Upper lobe of right lung (tissue), 1 donor: Measurements from ENCODE around the gene DUSP5. TPM values are rescaled to one million over a fixed set of nuclear protein-coding genes. Genes with fewer than 3 reads are reported as not detected.

Experiments used
- ATAC-seq: fragments of 200-7000 bp; cut with Tn5 transposase; one replicate; pipeline ENCODE4 v1.9.1; 2020; ENCODE audit warnings: mild to moderate bottlenecking, moderate library complexity
- DNase-seq: peaks from one replicate; pipeline ENCODE4 v3.0.0-alpha.2; 2020
- H3K27ac ChIP-seq: fragments of 200-600 bp; one replicate; pipeline ENCODE4 v1.8.0; 2022
- H3K27me3 ChIP-seq: fragments of 200-600 bp; one replicate; pipeline ENCODE4 v1.8.0; 2022; ENCODE audit warnings: mild to moderate bottlenecking
- H3K36me3 ChIP-seq: fragments of 200-600 bp; one replicate; pipeline ENCODE4 v1.8.0; 2022
- H3K4me1 ChIP-seq: fragments of 200-600 bp; one replicate; pipeline ENCODE4 v1.8.0; 2022
- H3K4me3 ChIP-seq: fragments of 200-600 bp; one replicate; pipeline ENCODE4 v1.8.0; 2022; ENCODE audit warnings: mild to moderate bottlenecking
- H3K9me3 ChIP-seq: fragments of 200-600 bp; one replicate; pipeline ENCODE4 v1.8.0; 2022
- intact Hi-C: fragments of 100-400 bp; cut with DNase I; formaldehyde crosslinking; loops from one replicate; pipeline ENCODE4 v1.11.0; 2022
- total RNA-seq: library from RNA; stranded (reverse); fragmentation: NEBNext Ultra II Directional; extraction: Animal tissue kit (Norgen Biotek cat#: 25700); gene quantifications from one replicate; pipeline ENCODE4 v1.2.1, GENCODE V29; 2021
- TF ChIP-seq, protein P1 (sequence below): fragments of 200-600 bp; IDR thresholded peaks from one replicate; pipeline ENCODE4 v1.8.0; 2022; ENCODE audit warnings: antibody characterized with exemption
- donor health status: DM: no; HTN: yes; CAD: no; lungs with severe emphysema.

Gene DUSP5
- total RNA-seq, 1 donor from 2014 or later: 24.0 TPM

GRCh38 chr10:110556969-110557601, 59.4 kb downstream of the DUSP5 start:
- peak; percentile 90 for ATAC-seq
- no peak for DNase-seq

GRCh38 chr10:110558041-110558440, 60.3 kb downstream of the DUSP5 start:
- TF ChIP-seq, protein P1, sequence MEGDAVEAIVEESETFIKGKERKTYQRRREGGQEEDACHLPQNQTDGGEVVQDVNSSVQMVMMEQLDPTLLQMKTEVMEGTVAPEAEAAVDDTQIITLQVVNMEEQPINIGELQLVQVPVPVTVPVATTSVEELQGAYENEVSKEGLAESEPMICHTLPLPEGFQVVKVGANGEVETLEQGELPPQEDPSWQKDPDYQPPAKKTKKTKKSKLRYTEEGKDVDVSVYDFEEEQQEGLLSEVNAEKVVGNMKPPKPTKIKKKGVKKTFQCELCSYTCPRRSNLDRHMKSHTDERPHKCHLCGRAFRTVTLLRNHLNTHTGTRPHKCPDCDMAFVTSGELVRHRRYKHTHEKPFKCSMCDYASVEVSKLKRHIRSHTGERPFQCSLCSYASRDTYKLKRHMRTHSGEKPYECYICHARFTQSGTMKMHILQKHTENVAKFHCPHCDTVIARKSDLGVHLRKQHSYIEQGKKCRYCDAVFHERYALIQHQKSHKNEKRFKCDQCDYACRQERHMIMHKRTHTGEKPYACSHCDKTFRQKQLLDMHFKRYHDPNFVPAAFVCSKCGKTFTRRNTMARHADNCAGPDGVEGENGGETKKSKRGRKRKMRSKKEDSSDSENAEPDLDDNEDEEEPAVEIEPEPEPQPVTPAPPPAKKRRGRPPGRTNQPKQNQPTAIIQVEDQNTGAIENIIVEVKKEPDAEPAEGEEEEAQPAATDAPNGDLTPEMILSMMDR: no peak
- Histone ChIP-seq H3K9me3 (no peaks in the 10 kb centered on the region), H3K27ac (no peak overlapping the region), H3K4me3 (no peak overlapping the region), H3K27me3 (no peaks in the 10 kb centered on the region), H3K36me3 (no peaks in the 10 kb centered on the region), H3K4me1 (no peaks in the 10 kb centered on the region)
- DNase-seq: no peak
- intact Hi-C loops: no loop called here
- peak; percentile 75 for ATAC-seq

More at GRCh38 chr10:110556969-110557601, 59.4 kb downstream of the DUSP5 start:
- Histone ChIP-seq H3K9me3 (no peaks in the 10 kb centered on the region), H3K36me3 (no peaks in the 10 kb centered on the region), H3K27me3 (no peaks in the 10 kb centered on the region), H3K4me1 (no peaks in the 10 kb centered on the region), H3K4me3 (no peak overlapping the region), H3K27ac (no peak overlapping the region)
- intact Hi-C loops: no loop called here
- TF ChIP-seq, protein P1: peak; percentile 79

DNA sequence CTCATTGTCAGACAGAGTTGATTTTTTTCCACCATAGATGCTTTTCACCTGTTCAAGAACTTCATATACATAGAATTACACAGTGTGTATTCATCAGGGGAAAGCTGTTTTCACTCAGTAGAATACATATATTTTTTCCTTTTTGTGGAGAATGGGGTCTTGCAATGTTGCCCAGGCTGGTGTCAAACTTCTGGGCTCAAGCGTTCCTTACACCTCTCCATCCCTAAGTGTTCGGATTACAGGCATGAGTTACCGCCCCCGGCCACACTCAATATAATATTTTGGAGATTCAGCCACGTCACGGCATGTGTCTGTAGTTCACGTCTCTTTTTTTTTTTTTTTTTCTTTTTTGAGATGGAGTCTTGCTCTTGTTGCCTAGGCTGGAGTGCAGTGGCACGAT, 62.3 kb downstream of the DUSP5 start:
- intact Hi-C loops: no loop called here
- Histone ChIP-seq H3K27ac (no peak overlapping the region), H3K27me3 (peaks cover 6% of the 10 kb centered on the region), H3K4me1 (no peaks in the 10 kb centered on the region), H3K36me3 (no peaks in the 10 kb centered on the region), H3K9me3 (no peaks in the 10 kb centered on the region), H3K4me3 (no peak overlapping the region)
- TF ChIP-seq, protein P1: no peak
- no peak for DNase-seq
- ATAC-seq: no peak

Other genes starting within 250 kb of the DUSP5 start
- gene SMNDC1, start 193.0 kb upstream of the DUSP5 start, total RNA-seq: 35.8 TPM
- gene SMC3, start 69.8 kb downstream of the DUSP5 start, total RNA-seq: 29.8 TPM
- 0.41 TPM for gene RBM20, start 146.4 kb downstream of the DUSP5 start, total RNA-seq